Activated CD8-positive, alpha-beta memory T cell treated with anti-CD3 and anti-CD28 coated beads for 36 hours (primary cell): ENCODE results near the gene ERC2. TPM values are rescaled to one million over a fixed set of nuclear protein-coding genes. Genes with fewer than 3 reads are reported as not detected.

Experiments
- CTCF ChIA-PET: fragments of 350-600 bp; sonication (Branson Sonifier 250); formaldehyde crosslinking; loops from one replicate; lab custom pipeline; 2021; ENCODE audit warnings: antibody characterized with exemption; lab: Charles Lee
- POLR2A ChIA-PET: fragments of 350-600 bp; sonication (Branson Sonifier 250); formaldehyde crosslinking; loops from one replicate; lab custom pipeline; 2021; ENCODE audit warnings: antibody characterized with exemption; lab: Charles Lee
- total RNA-seq, 2 experiments: library from RNA; stranded (reverse); gene quantifications; one replicate each; pipeline ENCODE4 v1.2.3, GENCODE V29; 2021

Gene ERC2
- total RNA-seq, 2 experiments from 2014 or later: not detected

- ChIA-PET POLR2A (no interaction called here), CTCF (interaction anchor here (0.5 kb wide), 1 partner anchor 72 kb away, joined by 4 read pairs; no protein-coding TSS in a partner anchor)
Observed at GRCh38 chr3:56323986-56324420, 144.3 kb downstream of the ERC2 start.

GRCh38 chr3:56322862-56323261 is 145.4 kb downstream of the ERC2 start:
- POLR2A ChIA-PET: no interaction called here
- CTCF ChIA-PET: no interaction called here

- CTCF ChIA-PET: no interaction called here
Observed at GRCh38 chr3:56321892-56322291, 146.4 kb downstream of the ERC2 start.

GRCh38 chr3:56321383-56321782 is 146.9 kb downstream of the ERC2 start:
- POLR2A ChIA-PET: no interaction called here
- CTCF ChIA-PET: no interaction called here

More at GRCh38 chr3:56321892-56322291, 146.4 kb downstream of the ERC2 start:
- POLR2A ChIA-PET: no interaction called here

- POLR2A ChIA-PET: no interaction called here
- CTCF ChIA-PET: no interaction called here
Observed at GRCh38 chr3:56320883-56321282, 147.4 kb downstream of the ERC2 start.

- ChIA-PET CTCF (no interaction called here), POLR2A (no interaction called here)
Observed at GRCh38 chr3:56318891-56319290, 149.4 kb downstream of the ERC2 start.

GRCh38 chr3:56316944-56317343 is 151.3 kb downstream of the ERC2 start:
- ChIA-PET CTCF (no interaction called here), POLR2A (no interaction called here)

GRCh38 chr3:56314842-56315241 is 153.4 kb downstream of the ERC2 start:
- CTCF ChIA-PET: no interaction called here

GRCh38 chr3:56309465-56309864 is 158.8 kb downstream of the ERC2 start:
- CTCF ChIA-PET: no interaction called here
- POLR2A ChIA-PET: no interaction called here

More at GRCh38 chr3:56314842-56315241, 153.4 kb downstream of the ERC2 start:
- POLR2A ChIA-PET: no interaction called here

GRCh38 chr3:56308471-56308870 is 159.8 kb downstream of the ERC2 start:
- ChIA-PET CTCF (no interaction called here), POLR2A (no interaction called here)

GRCh38 chr3:56304069-56304468 is 164.2 kb downstream of the ERC2 start:
- POLR2A ChIA-PET: no interaction called here
- CTCF ChIA-PET: no interaction called here

GRCh38 chr3:56303487-56303886 is 164.8 kb downstream of the ERC2 start:
- ChIA-PET POLR2A (no interaction called here), CTCF (no interaction called here)

GRCh38 chr3:56302417-56302816 is 165.8 kb downstream of the ERC2 start:
- POLR2A ChIA-PET: no interaction called here

GRCh38 chr3:56297281-56297840 is 170.9 kb downstream of the ERC2 start:
- ChIA-PET CTCF (no interaction called here), POLR2A (no interaction called here)

More at GRCh38 chr3:56302417-56302816, 165.8 kb downstream of the ERC2 start:
- CTCF ChIA-PET: no interaction called here

- ChIA-PET CTCF (no interaction called here), POLR2A (no interaction called here)
Observed at GRCh38 chr3:56296361-56296760, 171.9 kb downstream of the ERC2 start.

GRCh38 chr3:56295161-56295560 is 173.1 kb downstream of the ERC2 start:
- ChIA-PET CTCF (no interaction called here), POLR2A (no interaction called here)

- ChIA-PET POLR2A (no interaction called here), CTCF (no interaction called here)
Observed at GRCh38 chr3:56294286-56294685, 174.0 kb downstream of the ERC2 start.

- POLR2A ChIA-PET: no interaction called here
- CTCF ChIA-PET: interaction anchor here (0.7 kb wide), 1 partner anchor 98 kb away, joined by 3 read pairs; no protein-coding TSS in a partner anchor
Observed at GRCh38 chr3:56291953-56292352, 176.3 kb downstream of the ERC2 start.

GRCh38 chr3:56291244-56291680 is 177.0 kb downstream of the ERC2 start:
- CTCF ChIA-PET: interaction anchor here (0.7 kb wide), 1 partner anchor 98 kb away, joined by 3 read pairs; no protein-coding TSS in a partner anchor
- POLR2A ChIA-PET: no interaction called here

- ChIA-PET POLR2A (no interaction called here), CTCF (no interaction called here)
Observed at GRCh38 chr3:56290374-56290773, 177.9 kb downstream of the ERC2 start.

- ChIA-PET CTCF (no interaction called here), POLR2A (no interaction called here)
Observed at GRCh38 chr3:56288258-56288657, 180.0 kb downstream of the ERC2 start.

GRCh38 chr3:56282341-56282740 is 185.9 kb downstream of the ERC2 start:
- ChIA-PET CTCF (no interaction called here), POLR2A (no interaction called here)
